C4-2B (cell line): ENCODE data around the gene AK8.

Source experiments
- H3K27ac ChIP-seq: fragments of 450-650 bp; 2 replicates; pipeline ENCODE4 v1.5.1; 2017
- ZFX ChIP-seq: fragments of 450-650 bp; IDR thresholded peaks from 2 replicates; pipeline ENCODE4 v1.6.1; 2017
- TF ChIP-seq, protein P1 (sequence below): fragments of 450-650 bp; conservative IDR thresholded peaks from 2 replicates; pipeline ENCODE4 v1.5.1; 2017; ENCODE audit warnings: mild to moderate bottlenecking

AK8 gene

GRCh38 chr9:132854832-132855231, 23.3 kb downstream of the AK8 start:
- no peak overlapping the region for H3K27ac ChIP-seq
- TF ChIP-seq ZFX, result no peak
- TF ChIP-seq, protein P1, sequence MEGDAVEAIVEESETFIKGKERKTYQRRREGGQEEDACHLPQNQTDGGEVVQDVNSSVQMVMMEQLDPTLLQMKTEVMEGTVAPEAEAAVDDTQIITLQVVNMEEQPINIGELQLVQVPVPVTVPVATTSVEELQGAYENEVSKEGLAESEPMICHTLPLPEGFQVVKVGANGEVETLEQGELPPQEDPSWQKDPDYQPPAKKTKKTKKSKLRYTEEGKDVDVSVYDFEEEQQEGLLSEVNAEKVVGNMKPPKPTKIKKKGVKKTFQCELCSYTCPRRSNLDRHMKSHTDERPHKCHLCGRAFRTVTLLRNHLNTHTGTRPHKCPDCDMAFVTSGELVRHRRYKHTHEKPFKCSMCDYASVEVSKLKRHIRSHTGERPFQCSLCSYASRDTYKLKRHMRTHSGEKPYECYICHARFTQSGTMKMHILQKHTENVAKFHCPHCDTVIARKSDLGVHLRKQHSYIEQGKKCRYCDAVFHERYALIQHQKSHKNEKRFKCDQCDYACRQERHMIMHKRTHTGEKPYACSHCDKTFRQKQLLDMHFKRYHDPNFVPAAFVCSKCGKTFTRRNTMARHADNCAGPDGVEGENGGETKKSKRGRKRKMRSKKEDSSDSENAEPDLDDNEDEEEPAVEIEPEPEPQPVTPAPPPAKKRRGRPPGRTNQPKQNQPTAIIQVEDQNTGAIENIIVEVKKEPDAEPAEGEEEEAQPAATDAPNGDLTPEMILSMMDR, result no peak

- TF ChIP-seq, protein P1, result no peak
- TF ChIP-seq ZFX, result no peak
- H3K27ac ChIP-seq, result no peak overlapping the region
These were observed 24.6 kb downstream of the AK8 start for GRCh38 chr9:132853482-132853881.

GRCh38 chr9:132849185-132849706, 28.8 kb downstream of the AK8 start:
- no peak overlapping the region for H3K27ac ChIP-seq
- no peak for TF ChIP-seq ZFX
- TF ChIP-seq, protein P1, result no peak

DNA sequence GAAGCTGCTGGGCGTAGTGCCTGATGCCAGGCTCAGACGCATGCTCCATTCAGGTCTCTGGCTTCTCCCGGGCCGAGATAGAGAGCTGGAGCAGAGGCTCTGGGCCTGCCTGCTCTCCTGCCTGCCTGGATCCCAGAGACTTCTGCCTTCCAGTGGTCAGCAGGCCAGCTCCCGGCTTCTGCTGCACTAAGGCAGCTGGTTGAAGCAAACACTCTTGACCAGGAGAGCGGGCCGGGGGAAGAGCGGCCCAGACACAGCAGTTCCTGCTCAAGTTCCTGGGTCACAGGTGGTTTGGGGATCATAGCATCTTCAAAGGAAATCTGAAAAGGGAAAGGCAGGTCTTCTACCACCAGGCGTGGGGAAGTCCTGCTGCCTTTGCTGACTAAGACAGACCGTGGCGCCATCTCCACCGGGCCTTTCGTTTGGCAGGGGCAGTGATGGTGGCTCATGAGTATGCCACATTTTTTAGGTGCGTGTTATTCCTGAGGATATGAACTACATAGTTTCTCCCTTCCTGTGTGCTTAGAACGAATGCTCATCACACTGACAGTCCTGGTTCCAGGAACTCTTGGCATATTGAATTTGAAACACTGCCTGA, 31.1 kb downstream of the AK8 start:
- TF ChIP-seq, protein P1, result no peak
- TF ChIP-seq ZFX, result no peak
- no peak overlapping the region for H3K27ac ChIP-seq

- H3K27ac ChIP-seq, result no peak overlapping the region
- no peak for TF ChIP-seq ZFX
- TF ChIP-seq, protein P1, result no peak
These were observed 31.8 kb downstream of the AK8 start for GRCh38 chr9:132846109-132846917.

DNA sequence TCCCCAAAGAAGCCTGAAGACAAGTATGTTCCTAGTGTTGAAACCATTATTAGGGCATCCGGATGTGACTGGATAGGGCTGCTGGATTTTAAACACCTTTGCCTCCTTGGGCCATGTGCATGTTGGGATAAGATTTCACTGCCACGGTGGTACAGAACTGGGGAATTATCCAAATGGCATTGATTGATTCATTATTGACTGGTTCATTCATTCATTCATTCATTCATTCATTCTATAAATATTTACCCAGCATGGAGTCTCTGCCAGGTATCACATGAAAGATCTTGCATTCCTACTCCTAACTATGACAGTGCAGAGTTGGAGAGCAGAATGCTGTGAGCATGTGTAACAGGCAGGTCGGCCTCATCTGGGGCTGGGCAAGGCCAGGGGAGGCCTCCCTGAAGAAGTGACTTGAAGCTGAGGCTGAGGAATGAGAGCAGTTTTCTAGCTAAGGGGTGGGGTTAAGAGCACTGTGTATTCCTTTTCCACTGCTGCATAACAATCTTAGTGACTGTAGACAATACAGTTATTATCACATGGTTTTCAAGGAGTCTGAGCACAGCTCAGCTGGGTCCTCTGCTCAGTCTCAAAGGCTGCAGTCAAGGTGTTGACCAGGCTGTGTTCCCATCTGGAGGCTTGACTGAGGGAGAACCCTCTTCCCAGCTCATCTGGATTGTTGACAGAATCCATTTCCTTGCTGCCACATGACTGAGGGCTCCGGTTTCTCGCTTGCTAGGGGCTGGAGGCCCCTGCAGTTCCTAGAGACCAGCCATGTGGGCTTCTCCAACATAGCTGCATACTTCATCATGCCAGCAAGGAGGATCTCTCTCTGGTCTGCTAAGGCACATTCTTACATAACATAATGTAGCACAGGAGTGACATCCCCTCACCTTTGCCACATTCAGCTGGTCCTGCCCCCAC, 35.7 kb downstream of the AK8 start:
- no peak overlapping the region for H3K27ac ChIP-seq
- TF ChIP-seq, protein P1, result no peak
- no peak for TF ChIP-seq ZFX
